GM12878 (cell line): ENCODE measurements around the gene MYMX. TPM values are rescaled to one million over a fixed set of nuclear protein-coding genes. Genes with fewer than 3 reads are reported as not detected.

ENCODE experiments used
- ATAC-seq: fragments of 200-7000 bp; cut with Tn5 transposase; 3 replicates; pipeline ENCODE4 v1.9.1; 2020; ENCODE audit warnings: mild to moderate bottlenecking, moderate library complexity
- BruUV-seq: library from RNA; stranded (reverse); fragments of 400-500 nt; replicated peaks from 2 replicates; lab custom pipeline; 2021; lab: Mats Ljungman, UMichigan
- CTCF ChIA-PET: fragments of 300-600 bp; sonication (Branson Sonifier 250); formaldehyde crosslinking; extraction: SDS; loops from one replicate; lab custom pipeline; 2021; ENCODE audit warnings: inconsistent platforms; lab: Yijun Ruan, JAX
- POLR2A ChIA-PET: fragments of 350-600 bp; formaldehyde crosslinking; extraction: SDS; loops from one replicate; lab custom pipeline; 2021; ENCODE audit warnings: inconsistent platforms; lab: Charles Lee
- RAD21 ChIA-PET: fragments of 300-600 bp; sonication (Branson Sonifier 250); formaldehyde crosslinking; loops from one replicate; lab custom pipeline; 2023; ENCODE audit warnings: antibody characterized with exemption; ENCODE audit not compliant: unreplicated experiment; lab: Charles Lee
- SMC1A ChIA-PET: fragments of 300-600 bp; sonication (Branson Sonifier 250); formaldehyde crosslinking; loops from one replicate; lab custom pipeline; 2023; ENCODE audit not compliant: unreplicated experiment, uncharacterized antibody; lab: Charles Lee
- DNase-seq: peaks from one replicate; pipeline ENCODE4 v3.0.0-alpha.2; 2011; ENCODE audit warnings: low read depth, low spot score
- FAIRE-seq: peaks from 3 replicates; lab custom pipeline; 2011; peaks lifted over from hg19 to GRCh38; lab: Jason Lieb, UNC
- H2AFZ ChIP-seq: 2 replicates; pipeline ENCODE4 v1.6.0; 2011; ENCODE audit warnings: low read depth, low read length, control low read depth; ENCODE audit not compliant: control insufficient read depth
- H3K27ac ChIP-seq: 2 replicates; pipeline ENCODE4 v1.5.1; 2011; ENCODE audit warnings: control low read depth; ENCODE audit not compliant: control insufficient read depth, insufficient read depth
- H3K27me3 ChIP-seq, 2 experiments: replicated peaks in 1 of 2; 2 replicates each; pipeline versions ENCODE4 v1.6.0 to v1.6.1; 2011; ENCODE audit warnings: low read length in 1 of 2; ENCODE audit not compliant: control insufficient read depth in 2 of 2, insufficient read depth in 2 of 2
- H3K36me3 ChIP-seq, 2 experiments: 2 replicates each; pipeline ENCODE4 v1.5.1; 2011; ENCODE audit warnings: low read length in 1 of 2; ENCODE audit not compliant: control insufficient read depth in 2 of 2, insufficient read depth in 2 of 2
- H3K4me1 ChIP-seq: 2 replicates; pipeline ENCODE4 v1.6.1; 2011; ENCODE audit warnings: mild to moderate bottlenecking, low read length, moderate library complexity, mixed read lengths; ENCODE audit not compliant: control insufficient read depth, insufficient read depth
- H3K4me2 ChIP-seq: 2 replicates; pipeline ENCODE4 v1.6.0; 2011; ENCODE audit warnings: control low read depth; ENCODE audit not compliant: control insufficient read depth, insufficient read depth
- H3K4me3 ChIP-seq: fragments of 200-600 bp; sonication (generic); 2 replicates; pipeline ENCODE4 v1.5.1; 2016
- H3K79me2 ChIP-seq: 2 replicates; pipeline ENCODE4 v1.6.0; 2011; ENCODE audit warnings: low read length; ENCODE audit not compliant: control insufficient read depth, insufficient read depth
- H3K9ac ChIP-seq: 2 replicates; pipeline ENCODE4 v1.8.0; 2011; ENCODE audit warnings: low read length, control low read depth, mixed read lengths; ENCODE audit not compliant: control insufficient read depth, insufficient read depth
- H3K9me3 ChIP-seq: replicated peaks from 3 replicates; pipeline ENCODE4 v1.5.1; 2011; ENCODE audit warnings: mild to moderate bottlenecking, low read length; ENCODE audit not compliant: control insufficient read depth, insufficient read depth
- H4K20me1 ChIP-seq: 2 replicates; pipeline ENCODE4 v1.6.0; 2011; ENCODE audit not compliant: control insufficient read depth, insufficient read depth
- CHD2 ChIP-seq: IDR thresholded peaks from 2 replicates; pipeline ENCODE4 v1.6.1; 2011; ENCODE audit warnings: low read depth, low read length, improper control_type of control experiment, borderline replicate concordance
- E2F8 ChIP-seq: fragments of 450-650 bp; IDR thresholded peaks from 2 replicates; pipeline ENCODE4 v1.6.1; 2018; ENCODE audit warnings: mild to moderate bottlenecking, low read depth, moderate library complexity; ENCODE audit not compliant: partially characterized antibody
- ELK1 ChIP-seq: IDR thresholded peaks from 2 replicates; pipeline ENCODE4 v1.6.1; 2012; ENCODE audit warnings: low read depth, low read length, improper control_type of control experiment
- GABPA ChIP-seq: IDR thresholded peaks from 2 replicates; pipeline ENCODE4 v1.6.1; 2014; ENCODE audit warnings: antibody characterized with exemption, low read depth, mild to moderate bottlenecking, inconsistent platforms
- NFIC ChIP-seq: IDR thresholded peaks from 2 replicates; pipeline ENCODE4 v1.6.1; 2012; ENCODE audit warnings: low read depth, mild to moderate bottlenecking, inconsistent platforms, low read length, moderate library complexity
- NKRF ChIP-seq: fragments of 450-650 bp; conservative IDR thresholded peaks from 2 replicates; pipeline ENCODE4 v1.6.1; 2017; ENCODE audit warnings: mild to moderate bottlenecking, moderate library complexity
- NR2C2 ChIP-seq: IDR thresholded peaks from 2 replicates; pipeline ENCODE4 v1.6.1; 2011; ENCODE audit warnings: borderline replicate concordance, low read depth; ENCODE audit not compliant: control insufficient read depth, insufficient read length
- POLR2AphosphoS2 ChIP-seq: IDR thresholded peaks from 2 replicates; pipeline ENCODE4 v1.6.1; 2011; ENCODE audit warnings: low read depth, mild to moderate bottlenecking, low read length, improper control_type of control experiment, moderate library complexity
- SMAD1 ChIP-seq: fragments of 450-650 bp; IDR thresholded peaks from 2 replicates; pipeline ENCODE4 v1.6.1; 2018; ENCODE audit warnings: mild to moderate bottlenecking, low read depth; ENCODE audit not compliant: partially characterized antibody
- WGBS: methylation state at CpG from one replicate; pipeline ENCODE4 v1.1.6; 2016; ENCODE audit warnings: low lambda C conversion rate; ENCODE audit not compliant: insufficient replicate concordance, insufficient coverage; ENCODE audit errors: missing lambda C conversion rate; 5-methylcytosine and 5-hydroxymethylcytosine counted together
- in situ Hi-C: fragments of 300-500 bp; cut with MboI; formaldehyde crosslinking; loops from 9 replicates; pipeline ENCODE4 v1.14.3; 2018; ENCODE audit warnings: mixed read lengths
- intact Hi-C: fragments of 100-400 bp; cut with micrococcal nuclease; formaldehyde crosslinking; loops from one replicate; pipeline ENCODE4 v1.14.2; 2022; ENCODE audit not compliant: unreplicated experiment
- polyA plus RNA-seq, 11 experiments: library from polyadenylated mRNA; depleted of rRNA in 4 of 11; unstranded in 6 of 11; stranded (reverse) in 5 of 11; fragments of >200 nt; fragmentation: Nextera tagmentation in 4 of 11; fragmentation: Illumina TruSeq in 1 of 11; extraction: Ambion mirVana in 4 of 11; extraction: Trizol in 1 of 11; gene quantifications; 1 replicate in 1 of 11; 2 replicates in 10 of 11; pipeline versions ENCODE4 v1.2.1 to v1.2.3, GENCODE V29; 2011 to 2016; ENCODE audit warnings: inconsistent platforms in 2 of 11, missing spikeins in 2 of 11, low read depth in 1 of 11
- total RNA-seq, 4 experiments: library from RNA; depleted of rRNA in 3 of 4; stranded (reverse); fragments of >200 nt in 3 of 4; fragmentation: Illumina TruSeq in 1 of 4; extraction: Trizol in 1 of 4; gene quantifications; 2 replicates each; pipeline versions ENCODE4 v1.2.1 to v1.2.3, GENCODE V29; 2013 to 2021
- TF ChIP-seq, protein P1 (sequence below): fragments of 450-650 bp; IDR thresholded peaks from 2 replicates; pipeline ENCODE4 v1.6.1; 2017; ENCODE audit warnings: mild to moderate bottlenecking
- TF ChIP-seq, protein P2 (sequence below): fragments of 450-650 bp; IDR thresholded peaks from 2 replicates; pipeline ENCODE4 v1.6.1; 2017; ENCODE audit warnings: borderline replicate concordance

The MYMX gene
- total and polyA plus RNA-seq, 10 of the 15 experiments (the other 5 are each of a cell fraction or from before 2014, with no cell fraction given), result not detected

DNA sequence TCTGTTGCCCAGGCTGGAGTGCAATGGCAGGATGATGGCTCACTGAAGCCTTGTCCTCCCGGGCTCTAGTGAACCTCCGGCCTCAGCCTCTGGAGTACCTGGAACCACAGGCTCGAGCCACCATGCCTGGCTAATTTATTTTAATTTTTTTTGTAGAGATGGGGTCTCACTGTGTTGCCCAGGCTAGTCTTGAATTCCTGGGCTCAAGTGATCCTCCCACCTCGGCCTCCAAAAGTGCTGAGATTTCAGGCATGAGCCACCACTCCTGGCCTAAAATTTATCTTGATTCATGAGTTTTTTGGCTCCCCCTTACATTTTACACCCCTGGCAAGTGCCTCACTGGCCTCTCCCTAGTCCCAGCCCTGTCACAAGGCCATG, 4.2 kb downstream of the MYMX start (continued):
- TF ChIP-seq ELK1 (no peak), POLR2AphosphoS2 (no peak), SMAD1 (no peak), NR2C2 (no peak)

- peaks cover 27% of the 10 kb centered on the region for H3K79me2 ChIP-seq
- ChIA-PET POLR2A (interaction anchor here (0.6 to 7.0 kb wide), 7 partner anchors 15 to 121 kb away, joined by 3 to 63 read pairs (median 4); partner anchors contain the start of gene HSP90AB1), RAD21 (interaction anchor here (0.6 to 2.5 kb wide), 10 partner anchors 14 to 57 kb away, joined by 3 to 11 read pairs (median 4); no protein-coding TSS in a partner anchor), CTCF (interaction anchor here (0.5 to 5.9 kb wide), 19 partner anchors 8 to 105 kb away, joined by 3 to 95 read pairs (median 3); partner anchors contain the start of gene HSP90AB1), SMC1A (interaction anchor here (1.2 to 2.2 kb wide), 6 partner anchors 21 to 45 kb away, joined by 4 to 6 read pairs (median 6); no protein-coding TSS in a partner anchor)
- H3K4me3 ChIP-seq, result no peak overlapping the region
- no peaks in the 10 kb centered on the region for H3K9me3 ChIP-seq
- H4K20me1 ChIP-seq, result no peaks in the 10 kb centered on the region
- in situ Hi-C loops (no loop called here), intact Hi-C loops (loop anchor here (1.0 kb wide), 1 partner anchor 25 kb away; no protein-coding TSS in a partner anchor)
- H3K27ac ChIP-seq, result peak overlapping the region; percentile 15
- peak overlapping the region; percentile 40 for H2AFZ ChIP-seq
- FAIRE-seq (peak; percentile 88), ATAC-seq (peak; percentile 68), DNase-seq (no peak)
- H3K36me3 ChIP-seq, result no peaks in the 10 kb centered on the region
- H3K9ac ChIP-seq, result no peak overlapping the region
- WGBS, result 11% methylated on average over 4 of the region's 4 CpGs
- H3K4me1 ChIP-seq, result peaks cover 45% of the 10 kb centered on the region
- H3K4me2 ChIP-seq, result no peak overlapping the region
- BruUV-seq, result no TSS peak
- no peaks in the 10 kb centered on the region for H3K27me3 ChIP-seq
- TF ChIP-seq E2F8 (no peak), GABPA (no peak), NFIC (no peak), CHD2 (0 out of 2 replicates have a peak, but pooled peaks have one; percentile 40), NKRF (no peak)
- TF ChIP-seq, protein P1, sequence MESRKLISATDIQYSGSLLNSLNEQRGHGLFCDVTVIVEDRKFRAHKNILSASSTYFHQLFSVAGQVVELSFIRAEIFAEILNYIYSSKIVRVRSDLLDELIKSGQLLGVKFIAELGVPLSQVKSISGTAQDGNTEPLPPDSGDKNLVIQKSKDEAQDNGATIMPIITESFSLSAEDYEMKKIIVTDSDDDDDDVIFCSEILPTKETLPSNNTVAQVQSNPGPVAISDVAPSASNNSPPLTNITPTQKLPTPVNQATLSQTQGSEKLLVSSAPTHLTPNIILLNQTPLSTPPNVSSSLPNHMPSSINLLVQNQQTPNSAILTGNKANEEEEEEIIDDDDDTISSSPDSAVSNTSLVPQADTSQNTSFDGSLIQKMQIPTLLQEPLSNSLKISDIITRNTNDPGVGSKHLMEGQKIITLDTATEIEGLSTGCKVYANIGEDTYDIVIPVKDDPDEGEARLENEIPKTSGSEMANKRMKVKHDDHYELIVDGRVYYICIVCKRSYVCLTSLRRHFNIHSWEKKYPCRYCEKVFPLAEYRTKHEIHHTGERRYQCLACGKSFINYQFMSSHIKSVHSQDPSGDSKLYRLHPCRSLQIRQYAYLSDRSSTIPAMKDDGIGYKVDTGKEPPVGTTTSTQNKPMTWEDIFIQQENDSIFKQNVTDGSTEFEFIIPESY, result no peak
- TF ChIP-seq, protein P2, sequence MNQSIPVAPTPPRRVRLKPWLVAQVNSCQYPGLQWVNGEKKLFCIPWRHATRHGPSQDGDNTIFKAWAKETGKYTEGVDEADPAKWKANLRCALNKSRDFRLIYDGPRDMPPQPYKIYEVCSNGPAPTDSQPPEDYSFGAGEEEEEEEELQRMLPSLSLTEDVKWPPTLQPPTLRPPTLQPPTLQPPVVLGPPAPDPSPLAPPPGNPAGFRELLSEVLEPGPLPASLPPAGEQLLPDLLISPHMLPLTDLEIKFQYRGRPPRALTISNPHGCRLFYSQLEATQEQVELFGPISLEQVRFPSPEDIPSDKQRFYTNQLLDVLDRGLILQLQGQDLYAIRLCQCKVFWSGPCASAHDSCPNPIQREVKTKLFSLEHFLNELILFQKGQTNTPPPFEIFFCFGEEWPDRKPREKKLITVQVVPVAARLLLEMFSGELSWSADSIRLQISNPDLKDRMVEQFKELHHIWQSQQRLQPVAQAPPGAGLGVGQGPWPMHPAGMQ, result no peak
These were observed 4.7 kb downstream of the MYMX start for GRCh38 chr6:44221291-44221960.
